Fibroblast of skin of right biceps (primary cell): Measurements from ENCODE around the gene ALDH16A1.
"Not testable (repeated sequence)": the region's sequence is repeated elsewhere in the genome, so short reads cannot be mapped to it uniquely, and the experiment has no call there.

Experiments used
- DNase-seq: peaks from one replicate; pipeline ENCODE4 v3.0.0-alpha.2; 2013

The ALDH16A1 gene

GRCh38 chr19:49441210-49441959 lies 11.6 kb upstream of the ALDH16A1 start, which contains the start of gene SLC17A7:
Gene SLC17A7 (minus strand): TSS chr19:49441527. CDS start chr19:49441379, 148 bp downstream.
- peak; percentile 7 for DNase-seq

- DNase-seq = no peak
Measured at GRCh38 chr19:49441960-49442350, 11.1 kb upstream of the ALDH16A1 start.

- no peak for DNase-seq
Measured at GRCh38 chr19:49442354-49442753, 10.7 kb upstream of the ALDH16A1 start.

- peak; percentile 89 for DNase-seq
Measured at GRCh38 chr19:49442771-49443365, 10.2 kb upstream of the ALDH16A1 start.

GRCh38 chr19:49443366-49444099 lies 9.5 kb upstream of the ALDH16A1 start:
- peak; percentile 95 for DNase-seq

GRCh38 chr19:49444100-49444700 lies 8.8 kb upstream of the ALDH16A1 start:
- not testable (repeated sequence) for DNase-seq

- DNase-seq = no peak
Measured at GRCh38 chr19:49445997-49446396, 7.0 kb upstream of the ALDH16A1 start.

- peak; percentile 57 for DNase-seq
Measured at GRCh38 chr19:49447485-49448431, 5.3 kb upstream of the ALDH16A1 start.

GRCh38 chr19:49448432-49448786 lies 4.6 kb upstream of the ALDH16A1 start:
- no peak for DNase-seq

- DNase-seq = no peak
Measured at GRCh38 chr19:49450405-49450804, 2.6 kb upstream of the ALDH16A1 start.

GRCh38 chr19:49451430-49452181 lies 1.4 kb upstream of the ALDH16A1 start, which contains the start of gene PIH1D1:
Gene PIH1D1 (minus strand): TSS chr19:49451814. CDS start chr19:49451574, 240 bp downstream.
- DNase-seq = peak; percentile 100

- DNase-seq = no peak
Measured at GRCh38 chr19:49453757-49454240, 774 bp downstream of the ALDH16A1 start.

GRCh38 chr19:49455773-49456172 lies 2.7 kb downstream of the ALDH16A1 start:
- DNase-seq = no peak

- DNase-seq = no peak
Measured at GRCh38 chr19:49456326-49456725, 3.3 kb downstream of the ALDH16A1 start.

GRCh38 chr19:49458567-49458903 lies 5.5 kb downstream of the ALDH16A1 start:
- no peak for DNase-seq

GRCh38 chr19:49459388-49459787 lies 6.4 kb downstream of the ALDH16A1 start:
- no peak for DNase-seq

- DNase-seq = not testable (repeated sequence)
Measured at GRCh38 chr19:49461130-49461529, 8.1 kb downstream of the ALDH16A1 start.

GRCh38 chr19:49461656-49462055 lies 8.6 kb downstream of the ALDH16A1 start:
- no peak for DNase-seq

- no peak for DNase-seq
Measured at GRCh38 chr19:49462492-49462891, 9.5 kb downstream of the ALDH16A1 start.

- no peak for DNase-seq
Measured at GRCh38 chr19:49463960-49464740, 11.1 kb downstream of the ALDH16A1 start.
